GM21737 (cell line): Measurements from ENCODE around the gene SCTR.
A peak's percentile ranks its signal among the peaks of the same experiment; 100 is the strongest.

ENCODE experiments used
- ATAC-seq: cut with Tn5 transposase; IDR thresholded peaks from one replicate; pipeline ENCODE4 v1.9.1; 2021; ENCODE audit warnings: mild to moderate bottlenecking, moderate library complexity; ENCODE audit not compliant: unreplicated experiment

The SCTR gene

GRCh38 chr2:119523952-119524694 lies at the start of gene SCTR:
SCTR (minus strand) TSS chr2:119524483; CDS start chr2:119524226, 257 bp downstream.
- no peak for ATAC-seq

DNA sequence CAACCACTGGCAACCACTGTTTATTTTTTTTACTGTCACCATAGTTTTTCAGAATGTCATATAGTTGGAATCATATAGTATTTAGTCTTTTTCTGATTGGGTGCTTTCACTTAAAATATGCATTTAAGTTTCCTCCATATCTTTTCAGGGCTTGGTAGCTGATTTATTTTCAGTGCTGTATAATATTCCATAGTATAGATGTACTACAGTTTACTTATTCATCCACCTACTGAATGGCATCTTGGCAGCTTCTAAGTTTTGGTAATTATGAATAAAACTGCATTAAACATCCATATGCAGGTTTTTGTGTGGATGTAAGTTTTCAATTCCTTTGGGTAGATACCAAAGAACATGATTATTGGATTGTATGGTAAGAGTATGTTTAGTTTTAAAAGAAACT lies 43.0 kb upstream of the SCTR start:
- ATAC-seq: no peak

DNA sequence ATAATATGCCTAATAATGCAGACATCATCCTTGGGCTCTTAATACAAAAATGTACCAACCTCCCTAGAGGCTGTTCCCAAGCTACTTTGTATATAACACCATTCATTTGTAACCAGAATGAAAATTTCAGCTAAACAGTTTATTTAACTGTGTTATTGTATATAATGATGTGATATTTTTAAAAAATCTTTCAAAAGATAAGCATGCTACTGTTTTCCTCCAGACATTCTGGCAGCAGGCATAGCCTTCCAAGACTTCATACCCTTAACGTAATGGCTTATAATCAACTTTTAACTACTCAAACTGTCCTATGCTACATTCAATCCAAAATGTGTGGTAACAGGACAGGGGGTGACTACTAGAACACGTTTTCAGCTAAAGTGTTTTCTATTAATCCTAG lies 41.2 kb upstream of the SCTR start:
- ATAC-seq: no peak

DNA sequence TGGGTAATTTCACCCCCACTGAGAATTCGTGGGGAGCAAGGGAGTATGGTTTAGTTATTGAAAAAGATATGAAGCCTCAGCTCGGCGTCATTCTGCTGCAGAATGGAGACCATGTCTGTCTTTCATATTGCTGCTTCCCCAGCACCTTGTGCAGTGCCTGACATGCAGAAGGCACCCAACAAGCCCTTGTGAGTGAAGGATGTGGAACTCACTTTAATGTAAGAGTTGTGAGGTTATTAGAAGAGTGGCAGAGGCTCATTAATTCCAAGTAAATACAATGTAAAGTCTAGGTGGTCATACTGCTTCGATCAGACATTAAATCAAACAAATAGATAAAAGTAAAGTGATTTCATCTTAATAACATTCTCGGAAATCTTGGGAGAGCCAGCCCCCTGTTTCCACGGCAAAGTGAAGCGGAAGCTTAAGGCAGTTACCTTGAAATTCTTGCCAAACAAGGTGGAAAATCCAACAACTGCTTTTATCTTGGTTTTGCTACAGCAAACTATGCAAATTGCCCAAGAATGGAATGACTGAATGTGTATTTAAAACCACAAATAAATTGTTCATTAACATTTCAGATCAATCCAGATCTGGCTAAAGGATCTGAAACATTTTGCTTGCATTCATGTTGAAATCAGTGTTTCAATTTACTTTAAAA lies 29.5 kb upstream of the SCTR start:
- ATAC-seq: no peak

DNA sequence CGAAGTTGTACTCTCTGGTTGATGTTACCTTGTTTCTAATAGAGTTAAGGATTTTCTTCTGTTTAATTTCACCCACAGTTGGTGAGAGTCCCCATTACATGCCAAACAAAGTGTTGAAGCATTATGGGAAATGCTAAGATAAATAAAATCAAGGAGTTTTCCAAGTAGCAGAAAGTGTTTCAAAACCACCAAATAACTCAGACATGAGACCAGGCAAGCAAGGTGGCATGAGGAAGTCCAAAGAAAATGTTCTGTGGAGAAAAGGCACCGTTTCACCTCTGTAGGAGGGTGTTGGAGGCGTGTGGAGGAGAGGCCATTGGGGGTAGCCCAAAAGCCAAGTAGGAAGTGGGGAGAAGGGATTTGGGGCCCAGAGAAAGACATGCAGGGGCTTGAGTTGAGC lies 28.6 kb upstream of the SCTR start:
- no peak for ATAC-seq

GRCh38 chr2:119550856-119551255 lies 26.6 kb upstream of the SCTR start:
- ATAC-seq: no peak

DNA sequence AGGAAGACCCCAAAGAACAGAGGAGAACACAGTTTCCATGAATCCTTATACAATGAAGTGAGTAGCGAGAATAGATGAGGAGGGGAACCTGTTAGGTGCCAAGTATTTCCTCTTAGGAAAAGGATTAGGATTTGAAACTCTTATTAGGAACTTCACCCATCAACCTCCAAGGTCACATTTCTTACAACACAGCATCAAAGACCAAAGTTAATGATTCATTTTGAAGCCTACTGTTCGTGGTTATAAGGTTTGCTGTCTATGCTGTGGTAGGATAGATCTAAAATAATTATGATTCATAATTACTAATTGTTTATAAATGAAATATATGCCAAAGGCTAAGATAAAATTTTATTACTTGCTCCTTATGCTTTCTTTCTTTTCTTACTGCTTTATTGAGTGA lies 26.1 kb upstream of the SCTR start:
- ATAC-seq: no peak

DNA sequence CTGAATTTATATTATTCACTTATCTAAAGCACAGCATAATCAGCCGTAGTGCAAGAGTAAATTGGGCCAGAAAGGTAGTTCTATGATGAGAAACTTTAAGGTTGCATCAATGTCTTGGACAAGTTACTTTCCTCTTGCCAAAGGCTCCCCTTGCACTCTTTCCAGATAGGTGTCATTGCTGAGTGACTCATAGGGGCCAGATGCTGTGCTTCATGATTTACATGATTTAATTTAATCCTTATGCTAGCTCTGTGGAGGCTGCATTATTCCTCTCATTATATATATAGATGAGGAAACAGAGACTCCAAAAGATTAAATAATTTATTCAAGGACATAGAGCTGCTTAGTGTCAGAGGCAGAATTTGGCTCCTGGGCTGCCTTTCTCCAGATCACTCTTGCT lies 25.0 kb upstream of the SCTR start:
- ATAC-seq: no peak

DNA sequence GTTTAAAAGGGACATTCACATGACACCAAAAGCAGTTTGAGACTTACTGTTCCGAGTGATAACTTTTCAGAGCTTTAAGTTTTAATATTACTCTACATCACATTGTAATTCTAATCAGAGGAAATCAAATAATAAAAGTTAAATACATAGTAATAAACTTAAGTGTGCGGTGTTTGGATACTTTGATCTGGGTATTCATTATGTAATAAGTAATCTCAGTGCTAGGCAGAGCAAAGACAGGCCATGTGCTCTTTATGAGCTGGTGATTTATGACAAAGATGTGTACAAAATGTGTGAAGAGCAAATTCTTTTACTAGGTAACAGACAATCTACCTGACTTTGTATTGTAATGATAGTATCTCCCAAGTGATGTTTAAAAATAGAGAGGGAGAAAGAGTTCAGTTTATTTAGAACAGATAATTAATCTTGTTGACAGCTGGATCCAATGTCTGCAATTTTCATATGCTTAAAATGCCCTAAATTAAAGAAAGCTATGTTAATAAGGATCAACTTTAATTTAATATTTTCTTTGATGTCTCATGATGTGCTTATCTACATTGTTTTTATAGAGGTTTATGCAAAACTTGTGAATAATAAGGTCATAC lies 24.3 kb upstream of the SCTR start:
- ATAC-seq: no peak

DNA sequence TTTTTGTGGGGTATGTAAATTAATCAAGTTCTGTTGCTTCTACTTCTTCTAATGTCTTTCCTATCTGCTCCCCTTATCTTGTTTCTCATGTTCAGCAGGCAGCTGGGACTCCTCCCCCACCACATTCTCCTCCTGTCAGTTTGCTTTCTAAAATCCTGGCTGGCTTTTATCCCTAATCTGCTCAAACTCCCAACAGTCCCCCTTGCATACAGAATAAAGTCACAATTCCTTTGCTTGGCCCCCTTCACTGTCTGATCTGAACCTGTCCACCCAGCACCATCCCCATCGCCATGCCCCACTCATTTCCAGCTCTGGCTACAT lies 22.1 kb upstream of the SCTR start:
- ATAC-seq: no peak

DNA sequence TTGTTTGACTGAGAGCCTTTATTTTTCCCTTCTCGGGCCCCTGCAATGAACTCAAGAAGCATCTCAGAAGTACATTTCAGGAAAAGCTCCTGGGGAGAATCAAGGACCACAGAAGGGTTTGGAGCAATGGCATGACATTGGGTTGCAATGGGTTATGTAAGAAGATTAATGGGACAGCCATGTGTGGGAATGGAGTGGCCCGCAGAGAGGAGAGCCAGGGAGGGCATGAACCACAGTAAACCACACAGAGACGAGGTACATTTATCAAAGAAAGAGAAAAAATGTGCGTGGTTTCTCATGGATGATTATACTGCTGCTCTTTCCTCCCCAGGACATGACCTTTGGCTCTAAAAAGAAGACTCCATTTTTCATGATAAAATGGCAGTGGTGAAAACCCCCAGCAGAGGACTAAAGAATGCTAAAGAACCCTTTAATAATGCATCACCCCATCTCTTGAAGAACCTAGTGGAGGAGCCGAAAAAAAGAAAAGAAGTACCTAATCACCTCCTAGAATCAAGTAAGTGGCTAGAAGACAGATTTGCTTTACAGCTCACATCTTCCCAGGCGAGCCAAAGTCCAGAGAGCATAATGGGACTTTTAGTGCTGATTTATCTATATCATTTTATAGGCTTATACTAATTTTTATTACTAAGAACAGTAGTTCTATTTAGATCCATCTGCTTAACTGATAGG lies 21.6 kb upstream of the SCTR start:
- no peak for ATAC-seq

- ATAC-seq: no peak
Observed at GRCh38 chr2:119544939-119545475, 20.7 kb upstream of the SCTR start.

GRCh38 chr2:119544075-119544938 lies 20.0 kb upstream of the SCTR start, which contains the start of gene CFAP221:
CFAP221 (plus strand) TSS chr2:119544449; CDS start chr2:119546132, 1,683 bp downstream.
- peak; percentile 65 for ATAC-seq

GRCh38 chr2:119541476-119541875 lies 17.2 kb upstream of the SCTR start:
- no peak for ATAC-seq

GRCh38 chr2:119537792-119538191 lies 13.5 kb upstream of the SCTR start:
- no peak for ATAC-seq

GRCh38 chr2:119536707-119537106 lies 12.4 kb upstream of the SCTR start:
- ATAC-seq: no peak

GRCh38 chr2:119536211-119536610 lies 11.9 kb upstream of the SCTR start:
- no peak for ATAC-seq

DNA sequence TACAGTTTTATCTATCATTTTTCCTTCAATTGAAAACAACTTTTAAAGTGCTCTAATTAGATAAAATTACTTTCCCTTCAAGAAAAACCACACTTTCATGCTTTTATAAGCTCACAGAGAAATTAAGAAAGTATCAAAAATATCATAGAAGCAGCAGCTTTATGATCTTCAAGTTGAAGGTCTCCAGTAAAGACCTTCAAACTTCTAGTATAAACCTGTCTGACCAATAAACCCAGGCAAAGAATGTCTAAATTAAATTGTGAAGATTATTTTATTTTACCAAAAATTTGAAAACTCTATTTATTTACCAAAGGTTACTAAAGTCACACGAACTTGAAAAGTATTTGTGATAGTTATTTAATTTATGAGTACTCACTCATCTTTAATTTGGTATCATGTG lies 9.3 kb upstream of the SCTR start:
- no peak for ATAC-seq

DNA sequence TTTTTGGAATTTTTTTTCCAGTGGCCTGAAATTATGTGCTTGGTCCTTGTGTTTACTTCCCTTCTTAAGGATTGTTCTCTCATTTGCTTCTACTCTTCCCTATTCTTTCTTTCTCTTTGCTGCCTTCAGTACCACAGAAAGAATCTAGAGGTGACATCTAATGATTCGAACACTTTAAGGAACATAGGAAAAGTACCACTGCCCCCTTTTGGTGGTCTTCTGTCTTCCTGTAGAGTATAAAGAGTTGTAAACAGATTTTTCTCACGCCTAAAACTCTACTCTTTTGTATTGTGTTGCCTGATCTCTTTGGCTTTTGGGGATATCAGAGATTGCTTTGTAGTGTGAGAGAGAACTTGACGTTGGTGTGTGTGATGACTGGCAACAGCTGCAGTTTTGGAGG lies 7.0 kb upstream of the SCTR start:
- ATAC-seq: no peak

GRCh38 chr2:119527999-119528398 lies 3.7 kb upstream of the SCTR start:
- ATAC-seq: no peak
